Measurements from ENCODE around the gene CCDC85C. TPM values are rescaled to one million over a fixed set of nuclear protein-coding genes. Genes with fewer than 3 reads are reported as not detected.

The CCDC85C gene
- total RNA-seq, 1 donor from 2014 or later: 4.4 TPM

GRCh38 chr14:99592933-99593753 lies 10.9 kb downstream of the CCDC85C start:
- H3K9me3 Mint-ChIP-seq (ENCODE audit: unreplicated experiment): no peaks in the 10 kb centered on the region
- no peaks in the 10 kb centered on the region for H3K36me3 Mint-ChIP-seq (ENCODE audit: unreplicated experiment)
- no peak overlapping the region for H3K27ac Mint-ChIP-seq (ENCODE audit: unreplicated experiment)
- no peak for DNase-seq (ENCODE audit: extremely low spot score, unreplicated experiment)
- no peaks in the 10 kb centered on the region for H3K27me3 Mint-ChIP-seq (ENCODE audit: unreplicated experiment)
- no peak overlapping the region for H3K4me3 Mint-ChIP-seq (ENCODE audit: unreplicated experiment)
- peaks cover 29% of the 10 kb centered on the region for H3K4me1 Mint-ChIP-seq (ENCODE audit: unreplicated experiment)
- TF ChIP-seq, protein P1, sequence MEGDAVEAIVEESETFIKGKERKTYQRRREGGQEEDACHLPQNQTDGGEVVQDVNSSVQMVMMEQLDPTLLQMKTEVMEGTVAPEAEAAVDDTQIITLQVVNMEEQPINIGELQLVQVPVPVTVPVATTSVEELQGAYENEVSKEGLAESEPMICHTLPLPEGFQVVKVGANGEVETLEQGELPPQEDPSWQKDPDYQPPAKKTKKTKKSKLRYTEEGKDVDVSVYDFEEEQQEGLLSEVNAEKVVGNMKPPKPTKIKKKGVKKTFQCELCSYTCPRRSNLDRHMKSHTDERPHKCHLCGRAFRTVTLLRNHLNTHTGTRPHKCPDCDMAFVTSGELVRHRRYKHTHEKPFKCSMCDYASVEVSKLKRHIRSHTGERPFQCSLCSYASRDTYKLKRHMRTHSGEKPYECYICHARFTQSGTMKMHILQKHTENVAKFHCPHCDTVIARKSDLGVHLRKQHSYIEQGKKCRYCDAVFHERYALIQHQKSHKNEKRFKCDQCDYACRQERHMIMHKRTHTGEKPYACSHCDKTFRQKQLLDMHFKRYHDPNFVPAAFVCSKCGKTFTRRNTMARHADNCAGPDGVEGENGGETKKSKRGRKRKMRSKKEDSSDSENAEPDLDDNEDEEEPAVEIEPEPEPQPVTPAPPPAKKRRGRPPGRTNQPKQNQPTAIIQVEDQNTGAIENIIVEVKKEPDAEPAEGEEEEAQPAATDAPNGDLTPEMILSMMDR (IDR thresholded peaks at IDR 0.05): no peak

DNA sequence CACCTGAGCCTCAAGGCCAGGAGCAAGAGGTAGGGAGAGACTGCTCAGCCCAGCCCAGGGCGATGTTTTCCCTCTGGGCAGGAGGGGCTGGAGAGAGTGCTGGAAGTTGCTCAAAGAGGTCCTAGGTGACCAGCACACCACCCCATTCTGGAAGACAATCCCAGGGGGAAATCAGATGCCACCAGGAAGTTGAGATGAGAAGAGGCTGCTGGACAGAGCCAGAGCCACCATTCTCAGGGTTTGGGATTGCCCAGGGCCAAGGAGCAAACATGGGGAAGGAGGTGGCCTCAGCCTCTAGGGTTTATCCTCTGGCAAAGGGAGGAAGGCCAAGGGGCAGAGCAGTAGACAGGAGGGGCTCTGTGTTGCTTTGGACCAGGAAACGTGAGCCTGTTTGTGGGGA lies 11.6 kb downstream of the CCDC85C start:
- TF ChIP-seq, protein P1 (IDR thresholded peaks at IDR 0.05): no peak
- Mint-ChIP-seq H3K27me3 (ENCODE audit: unreplicated experiment) (no peaks in the 10 kb centered on the region), H3K27ac (ENCODE audit: unreplicated experiment) (no peak overlapping the region), H3K4me3 (ENCODE audit: unreplicated experiment) (no peak overlapping the region), H3K4me1 (ENCODE audit: unreplicated experiment) (peaks cover 34% of the 10 kb centered on the region), H3K9me3 (ENCODE audit: unreplicated experiment) (no peaks in the 10 kb centered on the region), H3K36me3 (ENCODE audit: unreplicated experiment) (no peaks in the 10 kb centered on the region)
- no peak for DNase-seq (ENCODE audit: extremely low spot score, unreplicated experiment)

GRCh38 chr14:99590746-99591555 lies 13.1 kb downstream of the CCDC85C start:
- Mint-ChIP-seq H3K27me3 (ENCODE audit: unreplicated experiment) (no peaks in the 10 kb centered on the region), H3K4me3 (ENCODE audit: unreplicated experiment) (no peak overlapping the region), H3K36me3 (ENCODE audit: unreplicated experiment) (no peaks in the 10 kb centered on the region), H3K9me3 (ENCODE audit: unreplicated experiment) (no peaks in the 10 kb centered on the region), H3K4me1 (ENCODE audit: unreplicated experiment) (peaks cover 38% of the 10 kb centered on the region), H3K27ac (ENCODE audit: unreplicated experiment) (no peak overlapping the region)
- DNase-seq (ENCODE audit: extremely low spot score, unreplicated experiment): no peak
- TF ChIP-seq, protein P1 (IDR thresholded peaks at IDR 0.05): no peak

GRCh38 chr14:99589651-99590530 lies 14.1 kb downstream of the CCDC85C start:
- H3K27me3 Mint-ChIP-seq (ENCODE audit: unreplicated experiment): no peaks in the 10 kb centered on the region
- no peak overlapping the region for H3K27ac Mint-ChIP-seq (ENCODE audit: unreplicated experiment)
- H3K9me3 Mint-ChIP-seq (ENCODE audit: unreplicated experiment): no peaks in the 10 kb centered on the region
- TF ChIP-seq, protein P1 (IDR thresholded peaks at IDR 0.05): no peak
- no peak for DNase-seq (ENCODE audit: extremely low spot score, unreplicated experiment)
- H3K36me3 Mint-ChIP-seq (ENCODE audit: unreplicated experiment): no peaks in the 10 kb centered on the region
- H3K4me1 Mint-ChIP-seq (ENCODE audit: unreplicated experiment): peaks cover 34% of the 10 kb centered on the region
- H3K4me3 Mint-ChIP-seq (ENCODE audit: unreplicated experiment): no peak overlapping the region
